ENCODE measurements around the gene SLC12A9. TPM values are rescaled to one million over a fixed set of nuclear protein-coding genes. Genes with fewer than 3 reads are reported as not detected.
A peak's percentile ranks its signal among the peaks of the same experiment; 100 is the strongest.

The SLC12A9 gene
- total RNA-seq, 4 donors from 2014 or later = 22.5 to 33.8 (median 26.4) TPM

- H3K4me3 ChIP-seq = no peak overlapping the region
- 86% methylated on average over 25 of the region's 25 CpGs for WGBS
- TF ChIP-seq POLR2A (IDR thresholded peaks at IDR 0.05) (no peak), EP300 (IDR thresholded peaks at IDR 0.05) (no peak), POLR2AphosphoS5 (IDR thresholded peaks at IDR 0.05) (no peak), CTCF (IDR thresholded peaks at IDR 0.05) (no peak)
- no peak for DNase-seq (ENCODE audit: low spot score in 2 of 2)
- H3K36me3 ChIP-seq = peaks cover 66% of the 10 kb centered on the region
- H3K27ac ChIP-seq = no peak overlapping the region
- H3K9me3 ChIP-seq = no peaks in the 10 kb centered on the region
- H3K4me1 ChIP-seq = peaks cover 40% of the 10 kb centered on the region
- no peaks in the 10 kb centered on the region for H3K27me3 ChIP-seq
These were observed 34.5 kb downstream of the SLC12A9 start for GRCh38 chr7:100886936-100887515.

- H3K4me1 ChIP-seq = peaks cover 40% of the 10 kb centered on the region
- DNase-seq (ENCODE audit: low spot score in 2 of 2) = peak in 1 of 2 donors; percentile 72
- TF ChIP-seq EP300 (IDR thresholded peaks at IDR 0.05) (no peak), POLR2A (IDR thresholded peaks at IDR 0.05) (no peak), POLR2AphosphoS5 (IDR thresholded peaks at IDR 0.05) (no peak), CTCF (IDR thresholded peaks at IDR 0.05) (no peak)
- no peak overlapping the region for H3K27ac ChIP-seq
- WGBS = 64% methylated on average over 21 of the region's 21 CpGs
- peaks cover 59% of the 10 kb centered on the region for H3K36me3 ChIP-seq
- no peaks in the 10 kb centered on the region for H3K27me3 ChIP-seq
- peak overlapping the region; percentile 67 for H3K4me3 ChIP-seq
- H3K9me3 ChIP-seq = no peaks in the 10 kb centered on the region
These were observed 35.2 kb downstream of the SLC12A9 start for GRCh38 chr7:100887516-100888290.

- Histone ChIP-seq H3K27ac (no peak overlapping the region), H3K36me3 (peaks cover 52% of the 10 kb centered on the region), H3K9me3 (no peaks in the 10 kb centered on the region), H3K27me3 (no peaks in the 10 kb centered on the region), H3K4me1 (peaks cover 40% of the 10 kb centered on the region), H3K4me3 (peak overlapping the region; percentile 67)
- TF ChIP-seq CTCF (IDR thresholded peaks at IDR 0.05) (no peak), EP300 (IDR thresholded peaks at IDR 0.05) (no peak), POLR2AphosphoS5 (IDR thresholded peaks at IDR 0.05) (no peak), POLR2A (IDR thresholded peaks at IDR 0.05) (no peak)
- WGBS = 77% methylated on average over 18 of the region's 18 CpGs
- DNase-seq (ENCODE audit: low spot score in 2 of 2) = no peak
These were observed 35.9 kb downstream of the SLC12A9 start for GRCh38 chr7:100888291-100888987.

GRCh38 chr7:100888988-100889750, 36.7 kb downstream of the SLC12A9 start, which contains the start of gene UFSP1:
TSS of gene UFSP1 (minus strand) at chr7:100889715. CDS start at chr7:100889271, 444 bp downstream.
- Histone ChIP-seq H3K27ac (peak within 1 kb of the TSS; percentile 89), H3K4me3 (peak within 1 kb of the TSS; percentile 67), H3K9me3 (no peaks in the 10 kb centered on the region), H3K27me3 (no peaks in the 10 kb centered on the region), H3K36me3 (peaks cover 44% of the 10 kb centered on the region), H3K4me1 (peaks cover 42% of the 10 kb centered on the region)
- DNase-seq (ENCODE audit: low spot score in 2 of 2) = peak in 1 of 2 donors; percentile 78
- TF ChIP-seq POLR2AphosphoS5 (IDR thresholded peaks at IDR 0.05) (peak in 2 of 3 donors; percentile 8 to 61), CTCF (IDR thresholded peaks at IDR 0.05) (no peak)
- 46% methylated on average over 3 of the region's 73 CpGs for WGBS
